NB4 (cell line): ENCODE data around the gene METTL3.

Source experiments
- MYC ChIP-seq: IDR thresholded peaks from 2 replicates; pipeline ENCODE4 v1.6.1; 2011; ENCODE audit warnings: low read depth, low read length
- POLR2A ChIP-seq: IDR thresholded peaks from 2 replicates; pipeline ENCODE4 v1.6.1; 2011; ENCODE audit warnings: mild to moderate bottlenecking; ENCODE audit not compliant: insufficient read length; ENCODE audit errors: extremely low read depth
- TF ChIP-seq, protein P1 (sequence below): IDR thresholded peaks from one replicate; pipeline ENCODE4 v1.5.1; 2012; ENCODE audit warnings: low read depth, low read length
- TF ChIP-seq, protein P2 (sequence below): IDR thresholded peaks from 2 replicates; pipeline ENCODE4 v1.6.1; 2011; ENCODE audit warnings: low read depth, low read length

DNA sequence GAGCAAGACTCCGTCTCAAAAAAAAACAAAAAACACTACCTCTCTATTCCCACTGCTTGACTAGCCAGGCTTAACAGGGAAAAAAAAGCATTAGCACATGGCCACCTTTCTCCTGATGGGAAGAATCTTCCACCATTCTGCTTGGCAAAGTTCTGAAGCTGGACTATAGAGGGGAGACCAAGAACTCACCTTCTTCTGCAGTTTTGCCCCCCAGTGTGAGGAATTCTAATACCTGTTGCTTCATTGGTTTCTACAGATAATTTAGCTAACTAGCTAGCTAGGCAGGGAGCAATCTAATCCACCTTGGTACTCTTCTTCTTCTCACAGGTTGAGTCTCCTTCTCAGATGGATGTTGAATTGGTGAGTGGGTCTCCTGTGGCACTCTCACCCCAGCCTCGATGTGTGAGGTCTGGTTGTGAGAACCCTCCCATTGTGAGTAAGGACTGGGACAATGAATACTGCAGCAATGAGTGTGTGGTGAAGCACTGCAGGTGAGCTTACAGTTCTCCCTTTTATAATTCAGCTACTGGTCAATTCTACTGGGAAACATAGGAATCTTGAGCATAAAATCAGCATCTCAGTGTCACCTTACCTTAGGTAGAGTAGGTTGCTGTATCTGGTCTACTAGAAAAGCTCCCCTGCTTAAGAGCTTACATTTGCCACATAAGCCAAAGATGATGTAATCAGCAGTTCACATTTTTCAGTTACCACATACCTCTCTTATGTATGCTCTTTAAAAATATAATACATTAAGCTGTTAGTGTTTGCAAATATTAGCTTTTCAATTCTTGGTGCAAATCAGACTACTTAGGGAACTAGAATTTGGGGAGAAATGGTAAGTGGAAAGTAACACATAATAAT lies 16.0 kb downstream of the METTL3 start:
- TF ChIP-seq, protein P1, sequence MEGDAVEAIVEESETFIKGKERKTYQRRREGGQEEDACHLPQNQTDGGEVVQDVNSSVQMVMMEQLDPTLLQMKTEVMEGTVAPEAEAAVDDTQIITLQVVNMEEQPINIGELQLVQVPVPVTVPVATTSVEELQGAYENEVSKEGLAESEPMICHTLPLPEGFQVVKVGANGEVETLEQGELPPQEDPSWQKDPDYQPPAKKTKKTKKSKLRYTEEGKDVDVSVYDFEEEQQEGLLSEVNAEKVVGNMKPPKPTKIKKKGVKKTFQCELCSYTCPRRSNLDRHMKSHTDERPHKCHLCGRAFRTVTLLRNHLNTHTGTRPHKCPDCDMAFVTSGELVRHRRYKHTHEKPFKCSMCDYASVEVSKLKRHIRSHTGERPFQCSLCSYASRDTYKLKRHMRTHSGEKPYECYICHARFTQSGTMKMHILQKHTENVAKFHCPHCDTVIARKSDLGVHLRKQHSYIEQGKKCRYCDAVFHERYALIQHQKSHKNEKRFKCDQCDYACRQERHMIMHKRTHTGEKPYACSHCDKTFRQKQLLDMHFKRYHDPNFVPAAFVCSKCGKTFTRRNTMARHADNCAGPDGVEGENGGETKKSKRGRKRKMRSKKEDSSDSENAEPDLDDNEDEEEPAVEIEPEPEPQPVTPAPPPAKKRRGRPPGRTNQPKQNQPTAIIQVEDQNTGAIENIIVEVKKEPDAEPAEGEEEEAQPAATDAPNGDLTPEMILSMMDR = no peak
- TF ChIP-seq POLR2A = no peak
- TF ChIP-seq, protein P2, sequence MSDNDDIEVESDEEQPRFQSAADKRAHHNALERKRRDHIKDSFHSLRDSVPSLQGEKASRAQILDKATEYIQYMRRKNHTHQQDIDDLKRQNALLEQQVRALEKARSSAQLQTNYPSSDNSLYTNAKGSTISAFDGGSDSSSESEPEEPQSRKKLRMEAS = no peak
- no peak for TF ChIP-seq MYC
